ENCODE results near the gene PTPRG.

DNA sequence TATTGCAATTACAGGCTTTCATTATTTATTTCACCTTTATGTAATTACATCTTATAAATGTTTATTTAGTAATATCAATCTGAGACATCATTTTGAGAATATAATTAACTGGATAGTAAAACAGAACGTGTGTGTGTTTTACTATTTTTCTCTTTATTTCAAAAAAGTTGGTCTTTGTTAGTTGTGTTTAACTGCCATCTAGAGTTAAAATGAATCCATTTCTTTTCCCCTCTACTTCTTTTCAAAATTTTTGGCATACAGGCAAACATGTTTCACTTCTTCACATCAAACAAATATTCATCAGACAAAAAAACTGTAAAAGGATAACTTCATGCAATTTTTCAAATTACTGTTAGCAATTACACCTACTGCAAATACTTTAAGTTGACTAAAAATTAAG lies 750.8 kb downstream of the PTPRG start:
- TF ChIP-seq, protein P1, sequence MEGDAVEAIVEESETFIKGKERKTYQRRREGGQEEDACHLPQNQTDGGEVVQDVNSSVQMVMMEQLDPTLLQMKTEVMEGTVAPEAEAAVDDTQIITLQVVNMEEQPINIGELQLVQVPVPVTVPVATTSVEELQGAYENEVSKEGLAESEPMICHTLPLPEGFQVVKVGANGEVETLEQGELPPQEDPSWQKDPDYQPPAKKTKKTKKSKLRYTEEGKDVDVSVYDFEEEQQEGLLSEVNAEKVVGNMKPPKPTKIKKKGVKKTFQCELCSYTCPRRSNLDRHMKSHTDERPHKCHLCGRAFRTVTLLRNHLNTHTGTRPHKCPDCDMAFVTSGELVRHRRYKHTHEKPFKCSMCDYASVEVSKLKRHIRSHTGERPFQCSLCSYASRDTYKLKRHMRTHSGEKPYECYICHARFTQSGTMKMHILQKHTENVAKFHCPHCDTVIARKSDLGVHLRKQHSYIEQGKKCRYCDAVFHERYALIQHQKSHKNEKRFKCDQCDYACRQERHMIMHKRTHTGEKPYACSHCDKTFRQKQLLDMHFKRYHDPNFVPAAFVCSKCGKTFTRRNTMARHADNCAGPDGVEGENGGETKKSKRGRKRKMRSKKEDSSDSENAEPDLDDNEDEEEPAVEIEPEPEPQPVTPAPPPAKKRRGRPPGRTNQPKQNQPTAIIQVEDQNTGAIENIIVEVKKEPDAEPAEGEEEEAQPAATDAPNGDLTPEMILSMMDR (conservative IDR thresholded peaks at IDR 0.05; ENCODE audit: low read depth, low read length), result no peak
- TF ChIP-seq EZH2 (IDR thresholded peaks at IDR 0.05; ENCODE audit: low read length, unreplicated experiment), result no peak

All from PC-3 (cell line).